Sigmoid colon (tissue), 7 donors: Measurements from ENCODE around the gene RPS19BP1. TPM values are rescaled to one million over a fixed set of nuclear protein-coding genes. Genes with fewer than 3 reads are reported as not detected.

Experiments used
- DNase-seq: peaks from one replicate; pipeline ENCODE4 v3.0.0-alpha.2; 2019
- H3K27ac ChIP-seq, 4 donors: fragments of 200-600 bp; sonication (generic); one replicate each; pipeline ENCODE4 v1.5.1; 2016 to 2019; ENCODE audit warnings: mild to moderate bottlenecking in 1 of 4
- H3K27me3 ChIP-seq, 3 donors: fragments of 200-600 bp; sonication (generic); one replicate each; pipeline ENCODE4 v1.5.1; 2019; ENCODE audit warnings: mild to moderate bottlenecking in 1 of 3
- H3K36me3 ChIP-seq, 4 donors: fragments of 200-600 bp; sonication (generic); one replicate each; pipeline ENCODE4 v1.5.1; 2016 to 2019
- H3K4me1 ChIP-seq, 4 donors: fragments of 200-600 bp; sonication (generic); one replicate each; pipeline ENCODE4 v1.5.1; 2017 to 2019
- H3K4me3 ChIP-seq, 4 donors: fragments of 200-600 bp; sonication (generic); one replicate each; pipeline ENCODE4 v1.5.1; 2017 to 2019; ENCODE audit warnings: mild to moderate bottlenecking in 2 of 4, moderate library complexity in 1 of 4
- H3K9me3 ChIP-seq, 4 donors: fragments of 200-600 bp in 3 of 4; sonication (generic) in 3 of 4; one replicate each; pipeline versions ENCODE4 v1.5.1 to v1.6.1; 2013 to 2019
- CTCF ChIP-seq, 4 experiments: fragments of 450-650 bp in 3 of 4; fragments of 200-600 bp in 1 of 4; IDR thresholded peaks; one replicate each; pipeline ENCODE4 v1.5.1; 2016 to 2019; ENCODE audit warnings: antibody characterized with exemption in 4 of 4, mild to moderate bottlenecking in 3 of 4, moderate library complexity in 2 of 4
- EP300 ChIP-seq, 4 donors: sonication (generic); formaldehyde crosslinking; IDR thresholded peaks; one replicate each; pipeline ENCODE4 v1.6.1; 2017; ENCODE audit warnings: antibody characterized with exemption in 4 of 4
- POLR2A ChIP-seq, 2 donors: fragments of 450-650 bp; IDR thresholded peaks; one replicate each; pipeline ENCODE4 v1.6.1; 2016; ENCODE audit warnings: antibody characterized with exemption in 2 of 2, mild to moderate bottlenecking in 2 of 2, moderate library complexity in 2 of 2
- POLR2AphosphoS5 ChIP-seq, 4 donors: sonication (generic); formaldehyde crosslinking; IDR thresholded peaks; one replicate each; pipeline ENCODE4 v1.6.1; 2017; ENCODE audit warnings: antibody characterized with exemption in 4 of 4
- WGBS, 2 donors: extraction: QIAGEN DNeasy Blood & Tissue Kit; methylation state at CpG; one replicate each; pipeline ENCODE4 v1.1.7; 2013; 5-methylcytosine and 5-hydroxymethylcytosine counted together
- intact Hi-C: fragments of 100-400 bp; cut with DNase I; formaldehyde crosslinking; loops from one replicate; pipeline ENCODE4 v1.15.1; 2023
- polyA plus RNA-seq, 3 donors: library from polyadenylated mRNA; stranded (reverse); fragments of 200-250 nt; gene quantifications; one replicate each; pipeline ENCODE4 v1.2.3, GENCODE V29; 2013
- total RNA-seq, 4 donors: library from RNA; depleted of rRNA; stranded (reverse); fragments of >200 nt; gene quantifications; one replicate each; pipeline ENCODE4 v1.1.0, GENCODE V29; 2016
- donor health status: healthy with polysubstance abuse.
- donor health status: Bipolar disorder and iron deficiency.
- donor health status: healthy.

Gene RPS19BP1
- total and polyA plus RNA-seq, 7 donors: 148 to 217 (median 180) TPM

GRCh38 chr22:39501644-39502108 is 30.9 kb downstream of the RPS19BP1 start:
- no peak for TF ChIP-seq POLR2AphosphoS5 (IDR thresholded peaks at IDR 0.05)
- no peak for TF ChIP-seq EP300 (IDR thresholded peaks at IDR 0.05)
- no peak for TF ChIP-seq CTCF (IDR thresholded peaks at IDR 0.05)
- no peak for TF ChIP-seq POLR2A (IDR thresholded peaks at IDR 0.05)
- intact Hi-C loops: loop anchor here (2.0 kb wide), 1 partner anchor 17 kb away; no protein-coding TSS in a partner anchor
- no peaks in the 10 kb centered on the region for H3K27me3 ChIP-seq
- no peaks in the 10 kb centered on the region for H3K9me3 ChIP-seq
- peak overlapping the region; percentile 74 to 95 (median 84) for H3K27ac ChIP-seq
- no peak for DNase-seq
- H3K4me3 ChIP-seq: peak overlapping the region; percentile 95 to 100 (median 100)
- H3K36me3 ChIP-seq: peaks cover 14 to 28% (median 23%) of the 10 kb centered on the region in 4 donors
- H3K4me1 ChIP-seq: peaks cover 0 to 42% (median 30%) of the 10 kb centered on the region in 4 donors
- 35 to 47% methylated on average over 13 of the region's 13 CpGs for WGBS, 2 donors

GRCh38 chr22:39500101-39500500 is 32.4 kb downstream of the RPS19BP1 start:
- intact Hi-C loops: no loop called here
- H3K9me3 ChIP-seq: no peaks in the 10 kb centered on the region
- H3K4me3 ChIP-seq: no peak overlapping the region
- peaks cover 7 to 13% (median 11%) of the 10 kb centered on the region in 4 donors for H3K36me3 ChIP-seq
- peaks cover 0 to 39% (median 32%) of the 10 kb centered on the region in 4 donors for H3K4me1 ChIP-seq
- 90 to 91% methylated on average over 6 of the region's 6 CpGs for WGBS, 2 donors
- TF ChIP-seq POLR2AphosphoS5 (IDR thresholded peaks at IDR 0.05): no peak
- no peak for TF ChIP-seq CTCF (IDR thresholded peaks at IDR 0.05)
- TF ChIP-seq EP300 (IDR thresholded peaks at IDR 0.05): no peak
- TF ChIP-seq POLR2A (IDR thresholded peaks at IDR 0.05): no peak
- H3K27me3 ChIP-seq: no peaks in the 10 kb centered on the region
- no peak for DNase-seq
- H3K27ac ChIP-seq: peak overlapping the region in 1 of 4 donors; percentile 88

- 41 to 61% methylated on average over 3 of the region's 3 CpGs for WGBS, 2 donors
- H3K4me1 ChIP-seq: peaks cover 0 to 32% (median 25%) of the 10 kb centered on the region in 4 donors
Measured at GRCh38 chr22:39498802-39499201, 33.7 kb downstream of the RPS19BP1 start.

GRCh38 chr22:39498368-39498767 is 34.2 kb downstream of the RPS19BP1 start:
- no peaks in the 10 kb centered on the region for H3K36me3 ChIP-seq
- 18 to 59% methylated on average over 2 of the region's 2 CpGs for WGBS, 2 donors
- no peaks in the 10 kb centered on the region for H3K27me3 ChIP-seq
- no peak for DNase-seq
- H3K27ac ChIP-seq: peak overlapping the region in 1 of 4 donors; percentile 0
- intact Hi-C loops: no loop called here
- H3K9me3 ChIP-seq: no peaks in the 10 kb centered on the region
- H3K4me3 ChIP-seq: no peak overlapping the region
- peaks cover 0 to 28% (median 21%) of the 10 kb centered on the region in 4 donors for H3K4me1 ChIP-seq
- TF ChIP-seq CTCF (IDR thresholded peaks at IDR 0.05) (no peak), EP300 (IDR thresholded peaks at IDR 0.05) (no peak), POLR2A (IDR thresholded peaks at IDR 0.05) (no peak), POLR2AphosphoS5 (IDR thresholded peaks at IDR 0.05) (no peak)

More at GRCh38 chr22:39498802-39499201, 33.7 kb downstream of the RPS19BP1 start:
- intact Hi-C loops: no loop called here
- Histone ChIP-seq H3K4me3 (no peak overlapping the region), H3K36me3 (no peaks in the 10 kb centered on the region), H3K27me3 (no peaks in the 10 kb centered on the region), H3K27ac (peak overlapping the region in 1 of 4 donors; percentile 0), H3K9me3 (no peaks in the 10 kb centered on the region)
- no peak for DNase-seq
- TF ChIP-seq POLR2A (IDR thresholded peaks at IDR 0.05) (no peak), EP300 (IDR thresholded peaks at IDR 0.05) (no peak)

- H3K4me3 ChIP-seq: no peak overlapping the region
- no peaks in the 10 kb centered on the region for H3K27me3 ChIP-seq
- peaks cover 0 to 18% (median 14%) of the 10 kb centered on the region in 4 donors for H3K4me1 ChIP-seq
- TF ChIP-seq EP300 (IDR thresholded peaks at IDR 0.05) (no peak), POLR2A (IDR thresholded peaks at IDR 0.05) (no peak), POLR2AphosphoS5 (IDR thresholded peaks at IDR 0.05) (no peak), CTCF (IDR thresholded peaks at IDR 0.05) (no peak)
- no peak overlapping the region for H3K27ac ChIP-seq
- 86% methylated on average over 8 of the region's 8 CpGs for WGBS, 2 donors
- no peaks in the 10 kb centered on the region for H3K9me3 ChIP-seq
- DNase-seq: no peak
- H3K36me3 ChIP-seq: no peaks in the 10 kb centered on the region
- intact Hi-C loops: no loop called here
Measured at GRCh38 chr22:39497429-39497828, 35.1 kb downstream of the RPS19BP1 start.
